ENCODE results near the gene TMEM221.

DNA sequence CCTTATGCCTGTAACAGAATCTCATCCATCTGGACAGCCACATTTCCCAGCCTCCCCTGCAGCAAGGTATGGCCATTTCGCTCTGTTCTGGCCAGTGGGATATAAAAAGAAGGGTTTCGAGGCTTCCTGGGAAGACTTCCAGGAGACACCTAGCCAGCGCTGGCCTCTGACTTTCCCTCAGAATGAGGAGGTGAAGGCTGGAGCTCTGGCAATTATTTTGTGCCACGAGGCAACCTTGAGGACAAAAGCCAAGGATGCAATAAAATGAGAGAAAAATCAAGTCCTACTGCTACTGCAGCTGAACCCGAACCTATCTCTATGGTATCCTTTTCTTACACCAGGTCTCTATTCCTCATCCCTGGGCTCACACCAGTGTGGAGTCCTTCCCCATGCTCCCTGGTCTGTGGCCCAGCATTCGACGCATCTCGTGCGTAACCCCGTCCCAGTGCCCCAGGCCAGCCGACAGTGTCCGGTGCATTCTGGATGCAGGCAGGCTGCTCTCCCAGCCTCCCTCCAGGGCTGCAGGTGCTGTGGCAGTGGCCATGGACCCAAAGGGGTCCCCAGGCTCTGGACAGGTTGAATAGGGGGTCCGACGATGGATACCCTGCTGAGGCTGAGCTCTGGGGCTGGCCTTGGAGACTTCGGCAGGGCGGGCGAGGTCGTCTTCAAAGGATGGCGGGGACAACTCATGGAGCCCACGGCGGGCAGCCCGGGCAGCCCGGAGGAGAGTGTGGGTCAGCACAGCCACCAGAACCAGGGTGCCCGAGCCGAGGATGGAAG, 12.2 kb downstream of the TMEM221 start:
- TF ChIP-seq, protein P1, sequence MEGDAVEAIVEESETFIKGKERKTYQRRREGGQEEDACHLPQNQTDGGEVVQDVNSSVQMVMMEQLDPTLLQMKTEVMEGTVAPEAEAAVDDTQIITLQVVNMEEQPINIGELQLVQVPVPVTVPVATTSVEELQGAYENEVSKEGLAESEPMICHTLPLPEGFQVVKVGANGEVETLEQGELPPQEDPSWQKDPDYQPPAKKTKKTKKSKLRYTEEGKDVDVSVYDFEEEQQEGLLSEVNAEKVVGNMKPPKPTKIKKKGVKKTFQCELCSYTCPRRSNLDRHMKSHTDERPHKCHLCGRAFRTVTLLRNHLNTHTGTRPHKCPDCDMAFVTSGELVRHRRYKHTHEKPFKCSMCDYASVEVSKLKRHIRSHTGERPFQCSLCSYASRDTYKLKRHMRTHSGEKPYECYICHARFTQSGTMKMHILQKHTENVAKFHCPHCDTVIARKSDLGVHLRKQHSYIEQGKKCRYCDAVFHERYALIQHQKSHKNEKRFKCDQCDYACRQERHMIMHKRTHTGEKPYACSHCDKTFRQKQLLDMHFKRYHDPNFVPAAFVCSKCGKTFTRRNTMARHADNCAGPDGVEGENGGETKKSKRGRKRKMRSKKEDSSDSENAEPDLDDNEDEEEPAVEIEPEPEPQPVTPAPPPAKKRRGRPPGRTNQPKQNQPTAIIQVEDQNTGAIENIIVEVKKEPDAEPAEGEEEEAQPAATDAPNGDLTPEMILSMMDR (IDR thresholded peaks at IDR 0.05): no peak
- TF ChIP-seq POLR2A (IDR thresholded peaks at IDR 0.05): no peak

Measured in right lobe of liver (tissue), 4 donors.